AG04449 (cell line): ENCODE results near the gene DNLZ.

ENCODE experiments used
- CTCF ChIA-PET: fragments of 350-600 bp; formaldehyde crosslinking; extraction: SDS; loops from one replicate; lab custom pipeline; 2021; ENCODE audit warnings: antibody characterized with exemption; lab: Yijun Ruan, JAX
- POLR2A ChIA-PET: fragments of 400-600, 350-600 bp; formaldehyde crosslinking; extraction: SDS; loops from one replicate; lab custom pipeline; 2020; ENCODE audit warnings: antibody characterized with exemption, inconsistent platforms; lab: Yijun Ruan, JAX
- DNase-seq: peaks from one replicate; pipeline ENCODE4 v3.0.0-alpha.2; 2010; ENCODE audit warnings: low read depth, low spot score
- H3K4me3 ChIP-seq: 2 replicates; pipeline ENCODE4 v1.5.1; 2011; ENCODE audit warnings: low read depth, mild to moderate bottlenecking, control low read depth, low read length
- CTCF ChIP-seq: IDR thresholded peaks from one replicate; pipeline ENCODE4 v1.5.1; 2011; ENCODE audit warnings: mild to moderate bottlenecking, moderate library complexity, low read length, control low read depth, inconsistent platforms; ENCODE audit not compliant: insufficient read depth; ENCODE audit errors: missing control alignments

DNLZ gene

GRCh38 chr9:136402067-136402466 is 38.5 kb upstream of the DNLZ start:
- TF ChIP-seq CTCF = no peak
- CTCF ChIA-PET = interaction anchor here (1.1 to 9.7 kb wide), 11 partner anchors 7 to 89 kb away, joined by 3 to 142 read pairs (median 18); partner anchors contain the start of genes DNLZ, ENTR1 and PMPCA
- POLR2A ChIA-PET = no interaction called here
- no peak overlapping the region for H3K4me3 ChIP-seq
- no peak for DNase-seq

DNA sequence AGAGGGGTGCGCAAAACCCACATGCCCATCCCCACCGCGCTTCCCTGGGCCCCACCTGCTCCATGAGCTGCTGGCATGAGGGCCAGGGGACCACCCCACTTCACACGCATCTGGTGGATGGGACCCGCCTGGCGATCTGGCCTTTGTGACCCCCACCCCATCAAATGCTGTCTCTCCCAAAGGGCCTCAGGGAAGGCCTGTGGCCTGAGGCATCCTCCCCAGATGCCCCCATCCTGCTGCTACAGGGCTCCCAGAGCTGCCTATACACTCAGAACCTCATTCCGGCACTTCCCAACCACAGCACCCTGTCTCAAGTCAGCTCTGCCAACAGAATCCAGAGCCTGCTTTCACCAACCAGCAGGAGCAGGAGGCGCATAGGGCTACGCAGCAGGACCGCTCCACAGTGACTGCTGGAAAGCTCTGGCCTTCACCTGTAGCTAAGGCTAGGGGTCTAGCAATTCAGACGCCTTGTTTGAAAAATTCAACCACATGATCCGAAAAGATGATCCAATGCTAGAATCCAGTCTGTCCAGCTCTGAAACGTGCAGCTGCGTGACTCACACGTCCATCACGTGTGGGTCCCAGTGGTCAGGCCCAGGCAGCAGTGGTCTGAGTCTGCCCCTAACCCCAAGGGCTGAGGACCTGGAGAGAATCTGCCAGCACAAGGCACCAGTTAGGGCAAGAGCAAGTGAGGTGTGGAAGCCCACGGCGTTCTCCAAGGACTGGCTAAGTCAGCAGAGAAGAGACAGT is 37.8 kb upstream of the DNLZ start:
- ChIA-PET POLR2A (interaction anchor here (1.1 kb wide), 1 partner anchor 8 kb away, joined by 6 read pairs; no protein-coding TSS in a partner anchor), CTCF (interaction anchor here (0.6 to 9.7 kb wide), 26 partner anchors 8 to 429 kb away, joined by 3 to 142 read pairs (median 5); partner anchors contain the start of genes DNLZ, ENTR1 and PMPCA)
- TF ChIP-seq CTCF = no peak
- DNase-seq = no peak
- no peak overlapping the region for H3K4me3 ChIP-seq

GRCh38 chr9:136400038-136400834 is 36.7 kb upstream of the DNLZ start, which contains the start of gene SNAPC4:
Gene SNAPC4 (minus strand): TSS chr9:136400170. CDS start chr9:136398428, 1,742 bp downstream.
- no peak for DNase-seq
- TF ChIP-seq CTCF = peak; percentile 80
- ChIA-PET POLR2A (interaction anchor here (1.1 kb wide), 1 partner anchor 9 kb away, joined by 6 read pairs; no protein-coding TSS in a partner anchor), CTCF (interaction anchor here (0.6 to 9.7 kb wide), 25 partner anchors 8 to 428 kb away, joined by 3 to 142 read pairs (median 5); partner anchors contain the start of genes DNLZ, ENTR1 and PMPCA)
- H3K4me3 ChIP-seq = peak within 1 kb of the TSS; percentile 83

DNA sequence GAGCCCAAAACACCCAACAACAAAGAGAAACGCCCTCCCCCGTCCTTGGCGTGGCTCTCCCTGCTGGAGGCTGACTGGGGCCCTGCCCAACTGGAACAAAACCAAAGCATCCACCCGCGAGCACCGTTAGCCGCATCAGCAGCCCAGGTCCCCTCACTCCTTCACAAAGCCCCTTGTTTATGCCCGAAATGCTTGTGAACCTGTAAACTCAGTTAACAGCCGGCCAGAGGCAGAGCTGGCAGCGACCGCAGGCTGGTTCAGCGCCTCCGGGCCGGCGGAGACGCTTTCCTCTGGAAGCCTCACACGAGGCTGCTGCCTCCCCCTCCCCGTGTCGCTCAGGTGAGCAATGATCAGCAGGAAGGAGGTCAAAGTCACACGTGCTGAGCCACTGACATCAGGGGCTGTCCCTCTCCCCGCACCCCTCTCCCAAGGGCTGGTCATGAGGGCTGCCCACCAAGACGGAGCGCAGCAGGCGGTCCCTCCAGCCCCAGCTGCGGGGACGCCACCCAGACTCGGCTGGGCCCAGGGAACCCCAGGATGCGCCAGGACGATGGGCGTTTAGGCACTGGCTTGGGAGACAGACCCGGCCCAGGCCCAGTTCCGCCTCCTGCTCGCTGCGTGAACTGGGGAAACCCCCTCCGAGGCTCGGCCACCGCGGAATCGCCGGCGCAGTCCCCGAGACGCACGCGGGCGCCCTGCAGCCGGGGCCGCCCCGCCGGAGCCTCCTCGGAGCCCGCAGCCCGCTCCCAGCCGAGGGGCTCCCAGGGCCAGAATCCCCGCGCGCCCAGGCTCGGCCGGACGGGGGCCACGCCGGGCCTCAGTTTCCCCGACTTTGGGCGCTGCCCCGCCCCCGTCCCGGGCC is 35.9 kb upstream of the DNLZ start:
- TF ChIP-seq CTCF = no peak
- H3K4me3 ChIP-seq = peak overlapping the region; percentile 83
- ChIA-PET POLR2A (no interaction called here), CTCF (interaction anchor here (1.6 to 9.7 kb wide), 9 partner anchors 7 to 87 kb away, joined by 5 to 142 read pairs (median 26); partner anchors contain the start of genes DNLZ, ENTR1 and PMPCA)
- DNase-seq = no peak

- no peak for TF ChIP-seq CTCF
- ChIA-PET CTCF (interaction anchor here (0.9 to 9.7 kb wide), 5 partner anchors 15 to 86 kb away, joined by 3 to 142 read pairs (median 6); partner anchors contain the start of gene DNLZ), POLR2A (no interaction called here)
- no peak overlapping the region for H3K4me3 ChIP-seq
- DNase-seq = no peak
Measured at GRCh38 chr9:136398286-136398685, 34.7 kb upstream of the DNLZ start.
